Mesendoderm (in vitro differentiated cells): Measurements from ENCODE around the gene TEAD3.

Experiments used
- DNase-seq: peaks from one replicate; pipeline ENCODE4 v3.0.0; 2013
- H2AK5ac ChIP-seq: 2 replicates; pipeline ENCODE4 v1.6.1; 2013; ENCODE audit warnings: low read length, inconsistent platforms
- H2BK120ac ChIP-seq: 2 replicates; pipeline ENCODE4 v1.6.1; 2013; ENCODE audit warnings: low read depth, mild to moderate bottlenecking, low read length, moderate library complexity, mixed read lengths
- H2BK15ac ChIP-seq: replicated peaks from 2 replicates; pipeline ENCODE4 v1.6.1; 2013; ENCODE audit warnings: low read depth, mild to moderate bottlenecking, moderate library complexity
- H2BK5ac ChIP-seq: 2 replicates; pipeline ENCODE4 v1.6.1; 2013; ENCODE audit warnings: low read length, inconsistent platforms
- H3K18ac ChIP-seq: 2 replicates; pipeline ENCODE4 v1.6.1; 2013; ENCODE audit warnings: mild to moderate bottlenecking, low read length, mixed read lengths
- H3K23ac ChIP-seq: one replicate; pipeline ENCODE4 v1.6.1; 2013; ENCODE audit warnings: low read length
- H3K27ac ChIP-seq: 2 replicates; pipeline ENCODE4 v1.5.1; 2013; ENCODE audit warnings: low read depth, mild to moderate bottlenecking, inconsistent platforms, low read length, moderate library complexity
- H3K27me3 ChIP-seq: 2 replicates; pipeline ENCODE4 v1.6.1; 2013; ENCODE audit warnings: low read length, control low read depth, mild to moderate bottlenecking, inconsistent platforms; ENCODE audit not compliant: insufficient read depth, poor library complexity
- H3K36me3 ChIP-seq: 2 replicates; pipeline ENCODE4 v1.6.1; 2013; ENCODE audit warnings: low read length, inconsistent platforms; ENCODE audit not compliant: control insufficient read depth, insufficient read depth
- H3K4ac ChIP-seq: one replicate; pipeline ENCODE4 v1.6.1; 2013; ENCODE audit warnings: low read depth, mild to moderate bottlenecking, low read length, moderate library complexity
- H3K4me1 ChIP-seq: 2 replicates; pipeline ENCODE4 v1.6.1; 2013; ENCODE audit warnings: low read depth, low read length, inconsistent platforms; ENCODE audit not compliant: control insufficient read depth
- H3K4me2 ChIP-seq: 2 replicates; pipeline ENCODE4 v1.6.1; 2013; ENCODE audit warnings: low read length
- H3K4me3 ChIP-seq: 2 replicates; pipeline ENCODE4 v1.5.1; 2013; ENCODE audit warnings: mild to moderate bottlenecking, low read length
- H3K56ac ChIP-seq: one replicate; pipeline ENCODE4 v1.6.1; 2013; ENCODE audit warnings: low read length
- H3K79me1 ChIP-seq: 2 replicates; pipeline ENCODE4 v1.6.1; 2013; ENCODE audit warnings: low read length, inconsistent platforms
- H3K79me2 ChIP-seq: 2 replicates; pipeline ENCODE4 v1.6.1; 2013; ENCODE audit warnings: mild to moderate bottlenecking, low read length; ENCODE audit not compliant: control insufficient read depth, insufficient read depth
- H3K9ac ChIP-seq: 2 replicates; pipeline ENCODE4 v1.6.1; 2013; ENCODE audit warnings: low read length, inconsistent platforms
- H4K5ac ChIP-seq: one replicate; pipeline ENCODE4 v1.6.1; 2013; ENCODE audit warnings: low read length
- H4K8ac ChIP-seq: one replicate; pipeline ENCODE4 v1.6.1; 2013; ENCODE audit warnings: low read depth, mild to moderate bottlenecking, control low read depth, low read length, moderate library complexity
- WGBS: extraction: QIAGEN DNeasy Blood & Tissue Kit; methylation state at CpG from one replicate; pipeline ENCODE4 v1.1.7; 2013; ENCODE audit warnings: low lambda C conversion rate, missing lambda C conversion rate; ENCODE audit not compliant: insufficient coverage; ENCODE audit errors: extremely low coverage; 5-methylcytosine and 5-hydroxymethylcytosine counted together

The TEAD3 gene

GRCh38 chr6:35463292-35463691 is 33.6 kb downstream of the TEAD3 start:
- Histone ChIP-seq H4K5ac (no peak overlapping the region), H3K27me3 (no peaks in the 10 kb centered on the region), H2AK5ac (no peak overlapping the region), H3K23ac (no peak overlapping the region), H2BK5ac (no peak overlapping the region), H3K36me3 (peaks cover 4% of the 10 kb centered on the region), H3K27ac (no peak overlapping the region), H4K8ac (no peak overlapping the region), H3K79me2 (peaks cover under 1% of the 10 kb centered on the region), H2BK15ac (no peak overlapping the region), H3K18ac (no peak overlapping the region), H3K79me1 (no peaks in the 10 kb centered on the region), H3K9ac (no peak overlapping the region), H3K4me1 (peaks cover 1% of the 10 kb centered on the region), H3K56ac (no peak overlapping the region), H3K4me3 (no peak overlapping the region), H3K4me2 (no peak overlapping the region), H2BK120ac (no peak overlapping the region), H3K4ac (no peak overlapping the region)
- WGBS, result no CpG with 5 or more reads among the region's 4 CpGs
- no peak for DNase-seq

DNA sequence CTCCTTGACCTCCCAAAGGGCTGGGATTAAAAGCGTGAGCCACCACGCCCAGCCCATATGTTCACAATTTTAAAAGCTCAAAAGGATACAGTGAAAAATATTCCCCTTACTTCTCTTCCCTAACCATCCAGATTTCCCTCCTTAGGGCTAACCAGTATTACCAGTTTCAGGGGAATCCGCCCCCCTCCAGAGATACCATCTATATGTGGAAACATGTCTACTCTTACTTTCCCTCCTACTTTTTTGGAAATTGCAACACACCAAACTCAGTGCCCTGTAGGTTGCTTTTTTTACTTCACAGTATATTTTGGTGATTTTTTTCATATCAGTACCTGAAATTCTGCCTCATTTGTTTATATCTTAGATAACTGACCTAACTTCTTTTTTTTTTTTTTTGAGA is 35.6 kb downstream of the TEAD3 start:
- no peak for DNase-seq
- no peak overlapping the region for H3K4me2 ChIP-seq
- H3K79me2 ChIP-seq, result no peaks in the 10 kb centered on the region
- WGBS, result no CpG with 5 or more reads among the region's 3 CpGs
- no peak overlapping the region for H3K4ac ChIP-seq
- no peak overlapping the region for H3K18ac ChIP-seq
- no peak overlapping the region for H2BK15ac ChIP-seq
- no peak overlapping the region for H3K27ac ChIP-seq
- no peaks in the 10 kb centered on the region for H3K4me1 ChIP-seq
- no peaks in the 10 kb centered on the region for H3K79me1 ChIP-seq
- H3K56ac ChIP-seq, result no peak overlapping the region
- H3K27me3 ChIP-seq, result no peaks in the 10 kb centered on the region
- H3K4me3 ChIP-seq, result no peak overlapping the region
- H3K9ac ChIP-seq, result no peak overlapping the region
- H2AK5ac ChIP-seq, result no peak overlapping the region
- H4K8ac ChIP-seq, result no peak overlapping the region
- H4K5ac ChIP-seq, result no peak overlapping the region
- peaks cover 2% of the 10 kb centered on the region for H3K36me3 ChIP-seq
- no peak overlapping the region for H2BK5ac ChIP-seq
- no peak overlapping the region for H2BK120ac ChIP-seq
- no peak overlapping the region for H3K23ac ChIP-seq

GRCh38 chr6:35457907-35458306 is 39.0 kb downstream of the TEAD3 start:
- H3K4me1 ChIP-seq, result no peaks in the 10 kb centered on the region
- H3K27me3 ChIP-seq, result no peaks in the 10 kb centered on the region
- H3K36me3 ChIP-seq, result peaks cover 4% of the 10 kb centered on the region
- no peaks in the 10 kb centered on the region for H3K79me2 ChIP-seq
- no peak overlapping the region for H3K23ac ChIP-seq
- no peak overlapping the region for H4K5ac ChIP-seq
- no peak overlapping the region for H3K4me3 ChIP-seq
- no peak overlapping the region for H3K4me2 ChIP-seq
- no peak overlapping the region for H3K27ac ChIP-seq
- no peak overlapping the region for H2AK5ac ChIP-seq
- no peak overlapping the region for H2BK120ac ChIP-seq
- H2BK15ac ChIP-seq, result no peak overlapping the region
- H3K4ac ChIP-seq, result no peak overlapping the region
- DNase-seq, result peak; percentile 20
- no peak overlapping the region for H4K8ac ChIP-seq
- no CpG with 5 or more reads among the region's 4 CpGs for WGBS
- no peak overlapping the region for H3K56ac ChIP-seq
- peaks cover 2% of the 10 kb centered on the region for H3K79me1 ChIP-seq
- no peak overlapping the region for H2BK5ac ChIP-seq
- no peak overlapping the region for H3K9ac ChIP-seq
- H3K18ac ChIP-seq, result no peak overlapping the region

GRCh38 chr6:35454391-35455110 is 42.3 kb downstream of the TEAD3 start:
- DNase-seq, result no peak
- H3K27me3 ChIP-seq, result no peaks in the 10 kb centered on the region
- H3K4me3 ChIP-seq, result no peak overlapping the region
- no peak overlapping the region for H3K23ac ChIP-seq
- no peak overlapping the region for H3K4me2 ChIP-seq
- WGBS, result no CpG with 5 or more reads among the region's 9 CpGs
- peaks cover 2% of the 10 kb centered on the region for H3K79me1 ChIP-seq
- peak overlapping the region; percentile 57 for H3K56ac ChIP-seq
- H3K9ac ChIP-seq, result peak overlapping the region; percentile 22
- H2BK5ac ChIP-seq, result no peak overlapping the region
- H2BK120ac ChIP-seq, result no peak overlapping the region
- H4K8ac ChIP-seq, result no peak overlapping the region
- H3K4me1 ChIP-seq, result peaks cover 2% of the 10 kb centered on the region
- no peak overlapping the region for H3K4ac ChIP-seq
- no peak overlapping the region for H2BK15ac ChIP-seq
- no peak overlapping the region for H3K18ac ChIP-seq
- no peak overlapping the region for H2AK5ac ChIP-seq
- peaks cover 3% of the 10 kb centered on the region for H3K36me3 ChIP-seq
- no peaks in the 10 kb centered on the region for H3K79me2 ChIP-seq
- H3K27ac ChIP-seq, result no peak overlapping the region
- no peak overlapping the region for H4K5ac ChIP-seq

DNA sequence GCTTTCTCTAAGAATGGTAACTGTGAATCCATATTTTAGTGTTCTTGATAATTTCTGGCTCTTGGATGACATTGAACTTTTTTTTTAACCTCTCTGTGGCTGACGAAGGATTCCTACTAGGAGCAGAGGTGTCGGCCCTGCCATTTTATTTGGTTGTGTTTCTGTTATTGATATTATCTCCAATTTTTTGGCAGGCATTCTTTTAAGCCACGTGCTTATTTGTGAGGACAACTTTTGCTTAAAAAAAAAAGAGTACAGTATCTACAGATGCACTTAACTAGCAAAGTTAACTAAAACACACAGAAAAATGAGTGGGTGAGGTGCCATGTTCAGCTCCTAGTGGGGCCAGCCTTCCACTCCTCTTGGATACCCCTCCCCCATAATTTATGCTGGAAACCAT is 43.6 kb downstream of the TEAD3 start:
- no peak overlapping the region for H2BK15ac ChIP-seq
- H3K27ac ChIP-seq, result no peak overlapping the region
- H4K5ac ChIP-seq, result no peak overlapping the region
- no peak overlapping the region for H3K4ac ChIP-seq
- no peak overlapping the region for H3K23ac ChIP-seq
- no peak overlapping the region for H3K18ac ChIP-seq
- H3K36me3 ChIP-seq, result peaks cover 2% of the 10 kb centered on the region
- no peak overlapping the region for H2AK5ac ChIP-seq
- peak overlapping the region; percentile 84 for H3K9ac ChIP-seq
- no peak overlapping the region for H2BK120ac ChIP-seq
- H2BK5ac ChIP-seq, result no peak overlapping the region
- H3K4me3 ChIP-seq, result no peak overlapping the region
- H3K27me3 ChIP-seq, result no peaks in the 10 kb centered on the region
- peaks cover 2% of the 10 kb centered on the region for H3K4me1 ChIP-seq
- H3K79me1 ChIP-seq, result peaks cover 2% of the 10 kb centered on the region
- H3K56ac ChIP-seq, result peak overlapping the region; percentile 90
- no peak overlapping the region for H4K8ac ChIP-seq
- no peak for DNase-seq
- H3K79me2 ChIP-seq, result no peaks in the 10 kb centered on the region
- peak overlapping the region; percentile 78 for H3K4me2 ChIP-seq
- no CpG with 5 or more reads among the region's 3 CpGs for WGBS
